Measurements from ENCODE around the gene MAN2A2. TPM values are rescaled to one million over a fixed set of nuclear protein-coding genes. Genes with fewer than 3 reads are reported as not detected.

MAN2A2 gene
- polyA plus RNA-seq, 2 donors: 15.8 to 22.1 TPM

DNA sequence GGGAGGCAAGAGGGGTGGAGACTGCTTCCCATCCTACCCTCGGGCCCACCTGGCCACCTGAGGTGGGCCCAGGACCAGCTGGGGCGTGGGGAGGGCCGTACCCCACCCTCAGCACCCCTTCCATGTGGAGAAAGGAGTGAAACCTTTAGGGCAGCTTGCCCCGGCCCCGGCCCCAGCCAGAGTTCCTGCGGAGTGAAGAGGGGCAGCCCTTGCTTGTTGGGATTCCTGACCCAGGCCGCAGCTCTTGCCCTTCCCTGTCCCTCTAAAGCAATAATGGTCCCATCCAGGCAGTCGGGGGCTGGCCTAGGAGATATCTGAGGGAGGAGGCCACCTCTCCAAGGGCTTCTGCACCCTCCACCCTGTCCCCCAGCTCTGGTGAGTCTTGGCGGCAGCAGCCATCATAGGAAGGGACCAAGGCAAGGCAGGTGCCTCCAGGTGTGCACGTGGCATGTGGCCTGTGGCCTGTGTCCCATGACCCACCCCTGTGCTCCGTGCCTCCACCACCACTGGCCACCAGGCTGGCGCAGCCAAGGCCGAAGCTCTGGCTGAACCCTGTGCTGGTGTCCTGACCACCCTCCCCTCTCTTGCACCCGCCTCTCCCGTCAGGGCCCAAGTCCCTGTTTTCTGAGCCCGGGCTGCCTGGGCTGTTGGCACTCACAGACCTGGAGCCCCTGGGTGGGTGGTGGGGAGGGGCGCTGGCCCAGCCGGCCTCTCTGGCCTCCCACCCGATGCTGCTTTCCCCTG, 21.0 kb upstream of the MAN2A2 start:
- Histone ChIP-seq H3K4me3 (ENCODE audit: low read depth in 1 of 2, low read length in 2 of 2) (no peak overlapping the region), H3K27me3 (ENCODE audit: control insufficient read depth in 1 of 2, insufficient read depth in 2 of 2, low read length in 2 of 2) (no peaks in the 10 kb centered on the region), H3K36me3 (ENCODE audit: control insufficient read depth in 2 of 2, insufficient read depth in 2 of 2, low read length in 1 of 2) (peaks cover 9 to 50% of the 10 kb centered on the region in 2 donors), H3K4me1 (ENCODE audit: control insufficient read depth in 2 of 2, insufficient read depth in 2 of 2, low read length in 1 of 2) (peaks cover 0 to 10% of the 10 kb centered on the region in 2 donors), H3K9me3 (ENCODE audit: control insufficient read depth in 2 of 2, insufficient read depth in 1 of 2, low read depth in 1 of 2, low read length in 1 of 2) (no peaks in the 10 kb centered on the region), H3K27ac (ENCODE audit: low read depth in 2 of 2, low read length in 1 of 2) (no peak overlapping the region)
- WGBS, 2 donors: 84 to 87% methylated on average over 19 of the region's 19 CpGs

GRCh38 chr15:90882781-90883525, 20.1 kb upstream of the MAN2A2 start:
- H3K36me3 ChIP-seq (ENCODE audit: control insufficient read depth in 2 of 2, insufficient read depth in 2 of 2, low read length in 1 of 2): peaks cover 9 to 42% of the 10 kb centered on the region in 2 donors
- 72 to 73% methylated on average over 13 of the region's 13 CpGs for WGBS, 2 donors
- no peak overlapping the region for H3K4me3 ChIP-seq (ENCODE audit: low read depth in 1 of 2, low read length in 2 of 2)

GRCh38 chr15:90883526-90883975, 19.6 kb upstream of the MAN2A2 start:
- Histone ChIP-seq H3K4me3 (ENCODE audit: low read depth in 1 of 2, low read length in 2 of 2) (no peak overlapping the region), H3K4me1 (ENCODE audit: control insufficient read depth in 2 of 2, insufficient read depth in 2 of 2, low read length in 1 of 2) (peaks cover 0 to 10% of the 10 kb centered on the region in 2 donors), H3K27ac (ENCODE audit: low read depth in 2 of 2, low read length in 1 of 2) (peak overlapping the region; percentile 73 to 91), H3K9me3 (ENCODE audit: control insufficient read depth in 2 of 2, insufficient read depth in 1 of 2, low read depth in 1 of 2, low read length in 1 of 2) (no peaks in the 10 kb centered on the region), H3K27me3 (ENCODE audit: control insufficient read depth in 1 of 2, insufficient read depth in 2 of 2, low read length in 2 of 2) (no peaks in the 10 kb centered on the region), H3K36me3 (ENCODE audit: control insufficient read depth in 2 of 2, insufficient read depth in 2 of 2, low read length in 1 of 2) (peaks cover 9 to 38% of the 10 kb centered on the region in 2 donors)
- WGBS, 2 donors: 59 to 63% methylated on average over 7 of the region's 7 CpGs

More at GRCh38 chr15:90882781-90883525, 20.1 kb upstream of the MAN2A2 start:
- Histone ChIP-seq H3K27me3 (ENCODE audit: control insufficient read depth in 1 of 2, insufficient read depth in 2 of 2, low read length in 2 of 2) (no peaks in the 10 kb centered on the region), H3K9me3 (ENCODE audit: control insufficient read depth in 2 of 2, insufficient read depth in 1 of 2, low read depth in 1 of 2, low read length in 1 of 2) (no peaks in the 10 kb centered on the region), H3K4me1 (ENCODE audit: control insufficient read depth in 2 of 2, insufficient read depth in 2 of 2, low read length in 1 of 2) (peaks cover 0 to 10% of the 10 kb centered on the region in 2 donors), H3K27ac (ENCODE audit: low read depth in 2 of 2, low read length in 1 of 2) (peak overlapping the region; percentile 73 to 91)

GRCh38 chr15:90883976-90884718, 19.0 kb upstream of the MAN2A2 start, which contains the start of gene FES:
Gene FES, plus strand, starts transcription at chr15:90884504. Its CDS starts 542 bp downstream, at chr15:90885046.
- Histone ChIP-seq H3K36me3 (ENCODE audit: control insufficient read depth in 2 of 2, insufficient read depth in 2 of 2, low read length in 1 of 2) (peaks cover 9 to 32% of the 10 kb centered on the region in 2 donors), H3K4me3 (ENCODE audit: low read depth in 1 of 2, low read length in 2 of 2) (peak within 1 kb of the TSS; percentile 29 to 55), H3K27me3 (ENCODE audit: control insufficient read depth in 1 of 2, insufficient read depth in 2 of 2, low read length in 2 of 2) (no peaks in the 10 kb centered on the region), H3K9me3 (ENCODE audit: control insufficient read depth in 2 of 2, insufficient read depth in 1 of 2, low read depth in 1 of 2, low read length in 1 of 2) (no peaks in the 10 kb centered on the region), H3K4me1 (ENCODE audit: control insufficient read depth in 2 of 2, insufficient read depth in 2 of 2, low read length in 1 of 2) (peaks cover 0 to 10% of the 10 kb centered on the region in 2 donors), H3K27ac (ENCODE audit: low read depth in 2 of 2, low read length in 1 of 2) (peak within 1 kb of the TSS; percentile 73 to 91)
- WGBS, 2 donors: 6 to 8% methylated on average over 49 to 58 of the region's 58 CpGs

DNA sequence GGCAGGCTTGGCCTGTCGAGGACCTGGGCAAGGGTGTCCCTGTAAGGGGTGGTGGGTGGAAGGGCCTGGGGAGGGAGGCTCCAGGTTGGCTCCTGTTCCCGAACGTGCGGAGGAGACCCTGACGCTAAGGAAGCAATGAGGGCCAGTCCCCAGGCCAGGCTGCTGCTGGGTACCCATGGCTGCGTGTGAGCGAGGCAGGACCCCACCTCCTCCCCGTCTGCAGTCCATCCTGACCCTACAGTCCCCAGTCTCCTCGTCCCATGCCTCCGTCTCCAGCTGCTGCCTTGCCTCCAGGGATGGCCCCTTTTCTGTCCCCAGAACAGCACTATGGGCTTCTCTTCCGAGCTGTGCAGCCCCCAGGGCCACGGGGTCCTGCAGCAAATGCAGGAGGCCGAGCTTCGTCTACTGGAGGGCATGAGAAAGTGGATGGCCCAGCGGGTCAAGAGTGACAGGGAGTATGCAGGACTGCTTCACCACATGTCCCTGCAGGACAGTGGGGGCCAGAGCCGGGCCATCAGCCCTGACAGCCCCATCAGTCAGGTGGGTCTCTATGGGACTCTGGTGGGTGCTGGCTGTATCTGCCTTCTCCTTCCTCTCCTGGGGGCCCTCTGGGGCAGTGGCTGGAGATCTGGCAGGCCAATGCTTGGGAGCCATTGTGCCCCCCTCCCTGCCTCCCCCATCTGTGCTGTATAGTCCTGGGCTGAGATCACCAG, 18.2 kb upstream of the MAN2A2 start:
- H3K27ac ChIP-seq (ENCODE audit: low read depth in 2 of 2, low read length in 1 of 2): peak overlapping the region; percentile 73 to 91
- H3K4me1 ChIP-seq (ENCODE audit: control insufficient read depth in 2 of 2, insufficient read depth in 2 of 2, low read length in 1 of 2): peaks cover 0 to 10% of the 10 kb centered on the region in 2 donors
- no peaks in the 10 kb centered on the region for H3K9me3 ChIP-seq (ENCODE audit: control insufficient read depth in 2 of 2, insufficient read depth in 1 of 2, low read depth in 1 of 2, low read length in 1 of 2)
- 49 to 70% methylated on average over 11 to 16 of the region's 16 CpGs for WGBS, 2 donors
- H3K4me3 ChIP-seq (ENCODE audit: low read depth in 1 of 2, low read length in 2 of 2): peak overlapping the region; percentile 29 to 55
- H3K36me3 ChIP-seq (ENCODE audit: control insufficient read depth in 2 of 2, insufficient read depth in 2 of 2, low read length in 1 of 2): peaks cover 3 to 24% of the 10 kb centered on the region in 2 donors
- H3K27me3 ChIP-seq (ENCODE audit: control insufficient read depth in 1 of 2, insufficient read depth in 2 of 2, low read length in 2 of 2): no peaks in the 10 kb centered on the region

GRCh38 chr15:90885432-90886290, 17.4 kb upstream of the MAN2A2 start:
- H3K36me3 ChIP-seq (ENCODE audit: control insufficient read depth in 2 of 2, insufficient read depth in 2 of 2, low read length in 1 of 2): peaks cover 0 to 22% of the 10 kb centered on the region in 2 donors

GRCh38 chr15:90886291-90886614, 16.8 kb upstream of the MAN2A2 start:
- Histone ChIP-seq H3K27me3 (ENCODE audit: control insufficient read depth in 1 of 2, insufficient read depth in 2 of 2, low read length in 2 of 2) (no peaks in the 10 kb centered on the region), H3K4me3 (ENCODE audit: low read depth in 1 of 2, low read length in 2 of 2) (no peak overlapping the region), H3K36me3 (ENCODE audit: control insufficient read depth in 2 of 2, insufficient read depth in 2 of 2, low read length in 1 of 2) (peaks cover under 1 to 17% of the 10 kb centered on the region in 2 donors), H3K9me3 (ENCODE audit: control insufficient read depth in 2 of 2, insufficient read depth in 1 of 2, low read depth in 1 of 2, low read length in 1 of 2) (no peaks in the 10 kb centered on the region), H3K4me1 (ENCODE audit: control insufficient read depth in 2 of 2, insufficient read depth in 2 of 2, low read length in 1 of 2) (peaks cover 0 to 10% of the 10 kb centered on the region in 2 donors), H3K27ac (ENCODE audit: low read depth in 2 of 2, low read length in 1 of 2) (no peak overlapping the region)
- WGBS, 2 donors: 21 to 27% methylated on average over 5 of the region's 5 CpGs

More at GRCh38 chr15:90885432-90886290, 17.4 kb upstream of the MAN2A2 start:
- Histone ChIP-seq H3K4me3 (ENCODE audit: low read depth in 1 of 2, low read length in 2 of 2) (no peak overlapping the region), H3K9me3 (ENCODE audit: control insufficient read depth in 2 of 2, insufficient read depth in 1 of 2, low read depth in 1 of 2, low read length in 1 of 2) (no peaks in the 10 kb centered on the region), H3K27me3 (ENCODE audit: control insufficient read depth in 1 of 2, insufficient read depth in 2 of 2, low read length in 2 of 2) (no peaks in the 10 kb centered on the region), H3K27ac (ENCODE audit: low read depth in 2 of 2, low read length in 1 of 2) (peak overlapping the region; percentile 35 to 59), H3K4me1 (ENCODE audit: control insufficient read depth in 2 of 2, insufficient read depth in 2 of 2, low read length in 1 of 2) (peaks cover 0 to 10% of the 10 kb centered on the region in 2 donors)
- 54 to 55% methylated on average over 23 of the region's 23 CpGs for whole genome bisulfite sequencing, 2 donors

DNA sequence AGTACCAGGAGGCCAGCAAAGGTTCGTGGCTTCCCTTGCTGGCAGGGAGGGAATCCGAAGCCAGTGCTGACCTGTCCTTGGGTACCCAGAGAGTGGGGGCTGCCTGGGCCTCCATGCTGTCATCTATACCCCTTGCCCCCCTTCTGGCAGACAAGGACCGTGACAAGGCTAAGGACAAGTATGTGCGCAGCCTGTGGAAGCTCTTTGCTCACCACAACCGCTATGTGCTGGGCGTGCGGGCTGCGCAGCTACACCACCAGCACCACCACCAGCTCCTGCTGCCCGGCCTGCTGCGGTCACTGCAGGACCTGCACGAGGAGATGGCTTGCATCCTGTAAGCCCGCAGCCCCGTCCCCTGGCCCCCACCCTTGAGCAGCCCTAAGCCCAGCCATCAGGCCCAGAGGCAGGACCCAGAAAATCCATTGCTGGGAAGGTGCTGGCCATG, 16.0 kb upstream of the MAN2A2 start:
- Histone ChIP-seq H3K36me3 (ENCODE audit: control insufficient read depth in 2 of 2, insufficient read depth in 2 of 2, low read length in 1 of 2) (peaks cover 3 to 10% of the 10 kb centered on the region in 2 donors), H3K9me3 (ENCODE audit: control insufficient read depth in 2 of 2, insufficient read depth in 1 of 2, low read depth in 1 of 2, low read length in 1 of 2) (no peaks in the 10 kb centered on the region), H3K4me1 (ENCODE audit: control insufficient read depth in 2 of 2, insufficient read depth in 2 of 2, low read length in 1 of 2) (peaks cover 0 to 10% of the 10 kb centered on the region in 2 donors), H3K27me3 (ENCODE audit: control insufficient read depth in 1 of 2, insufficient read depth in 2 of 2, low read length in 2 of 2) (no peaks in the 10 kb centered on the region), H3K27ac (ENCODE audit: low read depth in 2 of 2, low read length in 1 of 2) (no peak overlapping the region), H3K4me3 (ENCODE audit: low read depth in 1 of 2, low read length in 2 of 2) (no peak overlapping the region)
- WGBS, 2 donors: 86 to 93% methylated on average over 13 of the region's 13 CpGs

Data from esophagus (tissue), 2 donors.